Colonic mucosa (tissue), 4 donors: ENCODE results near the gene LRRC71. TPM values are rescaled to one million over a fixed set of nuclear protein-coding genes. Genes with fewer than 3 reads are reported as not detected.

Experiments
- DNase-seq: peaks from one replicate; pipeline ENCODE4 v3.0.0-alpha.2; 2020
- H3K27ac ChIP-seq: fragments of 200-600 bp; one replicate; pipeline ENCODE4 v1.8.0; 2021
- H3K27me3 ChIP-seq: fragments of 200-600 bp; one replicate; pipeline ENCODE4 v1.8.0; 2021
- H3K36me3 ChIP-seq: fragments of 200-600 bp; one replicate; pipeline ENCODE4 v1.8.0; 2021
- H3K4me1 ChIP-seq: fragments of 200-600 bp; one replicate; pipeline ENCODE4 v1.8.0; 2021; ENCODE audit warnings: mild to moderate bottlenecking
- H3K4me3 ChIP-seq: fragments of 200-600 bp; one replicate; pipeline ENCODE4 v1.8.0; 2021
- H3K9ac ChIP-seq, 2 donors: one replicate each; pipeline ENCODE4 v1.7.0; 2013; ENCODE audit warnings: control low read depth in 2 of 2, low read depth in 2 of 2, low read length in 2 of 2
- H3K9me3 ChIP-seq: fragments of 200-600 bp; one replicate; pipeline ENCODE4 v1.8.0; 2021
- intact Hi-C: fragments of 100-400 bp; cut with DNase I; formaldehyde crosslinking; loops from one replicate; pipeline ENCODE4 v1.14.1; 2022
- total RNA-seq, 2 donors: library from RNA; stranded (reverse); fragmentation: NEBNext Ultra II Directional in 1 of 2; extraction: Animal tissue kit (Norgen Biotek cat#: 25700) in 1 of 2; gene quantifications; one replicate each; pipeline ENCODE4 v1.2.1, GENCODE V29; 2021
- TF ChIP-seq, protein P1 (sequence below): fragments of 200-600 bp; IDR thresholded peaks from one replicate; pipeline ENCODE4 v1.8.0; 2022; ENCODE audit warnings: antibody characterized with exemption, mild to moderate bottlenecking
- donor health status: healthy.
- donor health status: DM: no; HTN: no; CAD: no.
- donor health status: DM: no; HTN: no; CAD: no.

Gene LRRC71
- total RNA-seq, 2 donors from 2014 or later: not detected

- Histone ChIP-seq H3K4me1 (no peaks in the 10 kb centered on the region), H3K9me3 (no peaks in the 10 kb centered on the region), H3K27ac (no peak overlapping the region), H3K36me3 (peaks cover 4% of the 10 kb centered on the region), H3K9ac (no peak overlapping the region), H3K4me3 (no peak overlapping the region), H3K27me3 (no peaks in the 10 kb centered on the region)
- DNase-seq: no peak
- TF ChIP-seq, protein P1, sequence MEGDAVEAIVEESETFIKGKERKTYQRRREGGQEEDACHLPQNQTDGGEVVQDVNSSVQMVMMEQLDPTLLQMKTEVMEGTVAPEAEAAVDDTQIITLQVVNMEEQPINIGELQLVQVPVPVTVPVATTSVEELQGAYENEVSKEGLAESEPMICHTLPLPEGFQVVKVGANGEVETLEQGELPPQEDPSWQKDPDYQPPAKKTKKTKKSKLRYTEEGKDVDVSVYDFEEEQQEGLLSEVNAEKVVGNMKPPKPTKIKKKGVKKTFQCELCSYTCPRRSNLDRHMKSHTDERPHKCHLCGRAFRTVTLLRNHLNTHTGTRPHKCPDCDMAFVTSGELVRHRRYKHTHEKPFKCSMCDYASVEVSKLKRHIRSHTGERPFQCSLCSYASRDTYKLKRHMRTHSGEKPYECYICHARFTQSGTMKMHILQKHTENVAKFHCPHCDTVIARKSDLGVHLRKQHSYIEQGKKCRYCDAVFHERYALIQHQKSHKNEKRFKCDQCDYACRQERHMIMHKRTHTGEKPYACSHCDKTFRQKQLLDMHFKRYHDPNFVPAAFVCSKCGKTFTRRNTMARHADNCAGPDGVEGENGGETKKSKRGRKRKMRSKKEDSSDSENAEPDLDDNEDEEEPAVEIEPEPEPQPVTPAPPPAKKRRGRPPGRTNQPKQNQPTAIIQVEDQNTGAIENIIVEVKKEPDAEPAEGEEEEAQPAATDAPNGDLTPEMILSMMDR: no peak
- intact Hi-C loops: no loop called here
These were observed 15.2 kb downstream of the LRRC71 start for GRCh38 chr1:156935505-156936128.

- Histone ChIP-seq H3K9ac (no peak overlapping the region), H3K27me3 (no peaks in the 10 kb centered on the region), H3K4me1 (no peaks in the 10 kb centered on the region), H3K4me3 (no peak overlapping the region), H3K9me3 (no peaks in the 10 kb centered on the region), H3K27ac (no peak overlapping the region), H3K36me3 (peaks cover 4% of the 10 kb centered on the region)
- TF ChIP-seq, protein P1: no peak
- intact Hi-C loops: no loop called here
- DNase-seq: no peak
These were observed 15.8 kb downstream of the LRRC71 start for GRCh38 chr1:156936191-156936590.

GRCh38 chr1:156936721-156937220, 16.3 kb downstream of the LRRC71 start:
- Histone ChIP-seq H3K9me3 (no peaks in the 10 kb centered on the region), H3K27ac (no peak overlapping the region), H3K4me3 (no peak overlapping the region), H3K4me1 (no peaks in the 10 kb centered on the region), H3K9ac (no peak overlapping the region), H3K36me3 (peaks cover 4% of the 10 kb centered on the region), H3K27me3 (no peaks in the 10 kb centered on the region)
- intact Hi-C loops: no loop called here
- TF ChIP-seq, protein P1: no peak
- no peak for DNase-seq

GRCh38 chr1:156937883-156938282, 17.5 kb downstream of the LRRC71 start:
- Histone ChIP-seq H3K27ac (no peak overlapping the region), H3K4me3 (no peak overlapping the region), H3K9ac (no peak overlapping the region), H3K27me3 (no peaks in the 10 kb centered on the region), H3K9me3 (no peaks in the 10 kb centered on the region), H3K36me3 (peaks cover 10% of the 10 kb centered on the region), H3K4me1 (no peaks in the 10 kb centered on the region)
- DNase-seq: no peak
- intact Hi-C loops: no loop called here
- TF ChIP-seq, protein P1: no peak

GRCh38 chr1:156938813-156939212, 18.4 kb downstream of the LRRC71 start:
- no peaks in the 10 kb centered on the region for H3K9me3 ChIP-seq
- peaks cover 10% of the 10 kb centered on the region for H3K36me3 ChIP-seq
- H3K4me3 ChIP-seq: no peak overlapping the region
- H3K9ac ChIP-seq: peak overlapping the region in 1 of 2 donors; percentile 12
- intact Hi-C loops: no loop called here
- TF ChIP-seq, protein P1: no peak
- H3K4me1 ChIP-seq: no peaks in the 10 kb centered on the region
- H3K27me3 ChIP-seq: no peaks in the 10 kb centered on the region
- DNase-seq: no peak
- H3K27ac ChIP-seq: no peak overlapping the region
